HepG2 (cell line): Measurements from ENCODE around the gene SLC43A1. TPM values are rescaled to one million over a fixed set of nuclear protein-coding genes. Genes with fewer than 3 reads are reported as not detected.

Source experiments
- ARNTL ChIP-seq: sonication (generic); formaldehyde crosslinking; IDR thresholded peaks from 2 replicates; pipeline ENCODE4 v1.4.0; 2020; ENCODE audit warnings: mild to moderate bottlenecking, missing genetic modification reagents
- BCL3 ChIP-seq: sonication (generic); formaldehyde crosslinking; IDR thresholded peaks from 2 replicates; pipeline ENCODE4 v1.5.1; 2020; ENCODE audit warnings: mild to moderate bottlenecking, missing genetic modification reagents, moderate library complexity
- BHLHE40 ChIP-seq: IDR thresholded peaks from 2 replicates; pipeline ENCODE4 v1.6.1; 2011; ENCODE audit warnings: low read length, improper control_type of control experiment
- DMAP1 ChIP-seq: IDR thresholded peaks from 2 replicates; pipeline ENCODE4 v1.6.1; 2016
- HMG20A ChIP-seq: IDR thresholded peaks from 2 replicates; pipeline ENCODE4 v1.6.1; 2016; ENCODE audit warnings: borderline replicate concordance
- ISX ChIP-seq: sonication (generic); formaldehyde crosslinking; conservative IDR thresholded peaks from 2 replicates; pipeline ENCODE4 v1.5.0; 2020; ENCODE audit warnings: missing genetic modification reagents
- MNT ChIP-seq: fragments of 450-650 bp; IDR thresholded peaks from 2 replicates; pipeline ENCODE4 v1.6.1; 2016
- RNF2 ChIP-seq: fragments of 450-650 bp; conservative IDR thresholded peaks from 2 replicates; pipeline ENCODE4 v1.6.1; 2016; ENCODE audit warnings: low read depth
- SUZ12 ChIP-seq: fragments of 150-350 bp; IDR thresholded peaks from 2 replicates; pipeline ENCODE4 v1.6.1; 2014; ENCODE audit warnings: low read depth, low read length
- TFDP1 ChIP-seq: IDR thresholded peaks from 2 replicates; pipeline ENCODE4 v1.6.1; 2016; ENCODE audit warnings: missing compliant biosample characterization, missing genetic modification reagents, borderline replicate concordance
- TOE1 ChIP-seq: sonication (generic); formaldehyde crosslinking; IDR thresholded peaks from 2 replicates; pipeline ENCODE4 v1.4.0; 2020; ENCODE audit warnings: mild to moderate bottlenecking, missing genetic modification reagents
- ZBTB25 ChIP-seq: IDR thresholded peaks from 2 replicates; pipeline ENCODE4 v1.6.1; 2018; ENCODE audit warnings: missing genetic modification reagents
- ZNF17 ChIP-seq: sonication (generic); formaldehyde crosslinking; IDR thresholded peaks from 2 replicates; pipeline ENCODE4 v1.5.0; 2020; ENCODE audit warnings: mild to moderate bottlenecking, missing genetic modification reagents
- ZNF441 ChIP-seq: sonication (generic); formaldehyde crosslinking; IDR thresholded peaks from 2 replicates; pipeline ENCODE4 v1.7.0; 2021; ENCODE audit warnings: missing genetic modification reagents, borderline replicate concordance
- ZNF556 ChIP-seq: sonication (generic); formaldehyde crosslinking; IDR thresholded peaks from 2 replicates; pipeline ENCODE4 v1.4.0; 2020; ENCODE audit warnings: mild to moderate bottlenecking, missing genetic modification reagents, borderline replicate concordance
- ZNF557 ChIP-seq: sonication (generic); formaldehyde crosslinking; IDR thresholded peaks from 2 replicates; pipeline ENCODE4 v1.4.0; 2020; ENCODE audit warnings: missing genetic modification reagents
- ZNF644 ChIP-seq: IDR thresholded peaks from 2 replicates; pipeline ENCODE4 v1.6.1; 2016; ENCODE audit warnings: low read depth
- ZNF749 ChIP-seq: sonication (generic); formaldehyde crosslinking; IDR thresholded peaks from 2 replicates; pipeline ENCODE4 v1.8.0; 2022; ENCODE audit warnings: mild to moderate bottlenecking, missing genetic modification reagents, moderate library complexity, borderline replicate concordance
- ZNF768 ChIP-seq: sonication (generic); formaldehyde crosslinking; IDR thresholded peaks from 2 replicates; pipeline ENCODE4 v1.4.0; 2020; ENCODE audit warnings: missing genetic modification reagents
- ZNF784 ChIP-seq: sonication (generic); formaldehyde crosslinking; IDR thresholded peaks from 2 replicates; pipeline ENCODE4 v1.5.1; 2020; ENCODE audit warnings: missing genetic modification reagents, mild to moderate bottlenecking, borderline replicate concordance
- ZNF800 ChIP-seq: sonication (generic); formaldehyde crosslinking; IDR thresholded peaks from 2 replicates; pipeline ENCODE4 v1.4.0; 2020; ENCODE audit warnings: missing genetic modification reagents
- ZNF878 ChIP-seq: sonication (generic); formaldehyde crosslinking; IDR thresholded peaks from 2 replicates; pipeline ENCODE4 v1.8.1; 2023; ENCODE audit warnings: mild to moderate bottlenecking, missing genetic modification reagents, moderate library complexity
- ZNF891 ChIP-seq: sonication (generic); formaldehyde crosslinking; IDR thresholded peaks from 2 replicates; pipeline ENCODE4 v1.5.0; 2020; ENCODE audit warnings: mild to moderate bottlenecking, missing genetic modification reagents
- polyA plus RNA-seq, 8 experiments: library from polyadenylated mRNA; depleted of rRNA in 3 of 8; stranded (reverse) in 7 of 8; unstranded in 1 of 8; fragments of >200 nt; fragmentation: Illumina TruSeq in 4 of 8; extraction: Trizol in 4 of 8; gene quantifications; 2 replicates each; pipeline versions ENCODE4 v1.2.1 to v1.2.3, GENCODE V29; 2011 to 2016; ENCODE audit warnings: low read depth in 4 of 8, missing spikeins in 1 of 8, mixed read lengths in 1 of 8; ENCODE audit not compliant: insufficient read depth in 1 of 8
- total RNA-seq, 5 experiments: library from RNA; depleted of rRNA; stranded (reverse); fragments of >200 nt; fragmentation: Illumina TruSeq; extraction: Trizol; gene quantifications; 2 replicates each; pipeline ENCODE4 v1.2.3, GENCODE V29; 2016; ENCODE audit warnings: low read depth in 1 of 5

SLC43A1 gene
- total and polyA plus RNA-seq, 2 of the 13 experiments (the other 11 are each of a cell fraction or from before 2014, with no cell fraction given): 72.3 to 87.6 TPM

GRCh38 chr11:57459164-57460021, 56.1 kb downstream of the SLC43A1 start (continued):
- TF ChIP-seq HMG20A (CRISPR knock-in tag) (no peak), ZNF17 (CRISPR knock-in tag) (no peak), ZNF891 (CRISPR knock-in tag) (0 out of 2 replicates have a peak, but pooled peaks have one; percentile 1), ZNF784 (CRISPR knock-in tag) (no peak), ZNF768 (CRISPR knock-in tag) (no peak), MNT (no peak), ZNF749 (CRISPR knock-in tag) (no peak), RNF2 (0 out of 2 replicates have a peak, but pooled peaks have one; percentile 24), SUZ12 (no peak), ZNF441 (CRISPR knock-in tag) (peak; percentile 13; the same call in 1 of the 2 replicates), BHLHE40 (peak; percentile 95), ISX (CRISPR knock-in tag) (no peak), ZNF556 (no peak), ZNF878 (no peak), ZBTB25 (CRISPR knock-in tag) (no peak), TOE1 (CRISPR knock-in tag) (no peak), ZNF800 (CRISPR knock-in tag) (peak; percentile 38; the same call in 1 of the 2 replicates), BCL3 (CRISPR knock-in tag) (no peak), ARNTL (CRISPR knock-in tag) (0 out of 2 replicates have a peak, but pooled peaks have one; percentile 17), TFDP1 (CRISPR knock-in tag) (peak; percentile 32; the same call in 1 of the 2 replicates), ZNF557 (CRISPR knock-in tag) (no peak), ZNF644 (CRISPR knock-in tag) (no peak), DMAP1 (no peak)
